Esophagus squamous epithelium (tissue), 4 donors: ENCODE data around the gene C1QTNF8.

Experiments used
- POLR2A ChIP-seq, 4 donors: fragments of 450-650 bp; IDR thresholded peaks; one replicate each; pipeline ENCODE4 v1.6.1; 2017; ENCODE audit warnings: antibody characterized with exemption in 4 of 4, mild to moderate bottlenecking in 4 of 4, moderate library complexity in 3 of 4
- TF ChIP-seq, protein P1 (sequence below), 6 experiments: fragments of 450-650 bp in 4 of 6; fragments of 200-600 bp in 2 of 6; sonication (generic) in 2 of 6; IDR thresholded peaks; one replicate each; pipeline ENCODE4 v1.5.1; 2016 to 2019; ENCODE audit warnings: antibody characterized with exemption in 6 of 6, mild to moderate bottlenecking in 4 of 6, moderate library complexity in 4 of 6

DNA sequence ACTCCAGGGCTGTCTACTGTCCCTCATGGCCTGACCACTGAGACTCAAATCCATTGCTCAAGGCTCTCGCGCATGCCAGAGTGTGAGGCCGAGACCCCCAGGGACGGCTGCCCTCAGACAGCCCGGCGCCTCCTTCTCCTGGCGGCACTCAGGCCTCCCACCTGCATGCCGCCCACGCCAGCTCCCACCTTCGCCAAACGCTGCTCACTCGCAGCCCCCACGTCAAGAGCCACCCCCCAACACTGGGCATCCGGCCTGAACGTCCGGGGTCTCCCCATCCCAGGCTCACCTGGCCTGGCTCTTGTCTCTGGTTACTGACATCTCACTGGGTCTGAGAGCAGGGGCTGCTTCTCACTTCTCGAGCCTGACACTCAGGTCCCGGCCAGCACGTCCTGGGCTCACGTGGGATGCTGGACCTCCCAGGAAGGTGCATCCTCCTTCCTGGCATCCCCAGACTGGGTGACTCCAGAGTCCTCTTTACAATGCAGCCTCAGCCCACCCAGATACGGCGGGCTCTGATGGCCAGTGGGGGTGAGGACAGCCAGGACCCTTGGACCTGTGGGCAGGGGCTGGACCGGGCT is 44.6 kb upstream of the C1QTNF8 start:
- TF ChIP-seq, protein P1, sequence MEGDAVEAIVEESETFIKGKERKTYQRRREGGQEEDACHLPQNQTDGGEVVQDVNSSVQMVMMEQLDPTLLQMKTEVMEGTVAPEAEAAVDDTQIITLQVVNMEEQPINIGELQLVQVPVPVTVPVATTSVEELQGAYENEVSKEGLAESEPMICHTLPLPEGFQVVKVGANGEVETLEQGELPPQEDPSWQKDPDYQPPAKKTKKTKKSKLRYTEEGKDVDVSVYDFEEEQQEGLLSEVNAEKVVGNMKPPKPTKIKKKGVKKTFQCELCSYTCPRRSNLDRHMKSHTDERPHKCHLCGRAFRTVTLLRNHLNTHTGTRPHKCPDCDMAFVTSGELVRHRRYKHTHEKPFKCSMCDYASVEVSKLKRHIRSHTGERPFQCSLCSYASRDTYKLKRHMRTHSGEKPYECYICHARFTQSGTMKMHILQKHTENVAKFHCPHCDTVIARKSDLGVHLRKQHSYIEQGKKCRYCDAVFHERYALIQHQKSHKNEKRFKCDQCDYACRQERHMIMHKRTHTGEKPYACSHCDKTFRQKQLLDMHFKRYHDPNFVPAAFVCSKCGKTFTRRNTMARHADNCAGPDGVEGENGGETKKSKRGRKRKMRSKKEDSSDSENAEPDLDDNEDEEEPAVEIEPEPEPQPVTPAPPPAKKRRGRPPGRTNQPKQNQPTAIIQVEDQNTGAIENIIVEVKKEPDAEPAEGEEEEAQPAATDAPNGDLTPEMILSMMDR (IDR thresholded peaks at IDR 0.05): no peak
- TF ChIP-seq POLR2A (IDR thresholded peaks at IDR 0.05): no peak
